AG09319 (cell line): ENCODE data around the gene XNDC1N.
"Not testable (repeated sequence)": the region's sequence is repeated elsewhere in the genome, so short reads cannot be mapped to it uniquely, and the experiment has no call there.

Experiments used
- DNase-seq: peaks from one replicate; pipeline ENCODE4 v3.0.0-alpha.2; 2010; ENCODE audit warnings: low read depth; ENCODE audit errors: extremely low read depth
- TF ChIP-seq, protein P1 (sequence below): IDR thresholded peaks from 2 replicates; pipeline ENCODE4 v1.5.1; 2011; ENCODE audit warnings: low read depth, mild to moderate bottlenecking, inconsistent platforms, low read length, moderate library complexity

Gene XNDC1N

GRCh38 chr11:71913756-71914526, 14.5 kb downstream of the XNDC1N start:
- TF ChIP-seq, protein P1, sequence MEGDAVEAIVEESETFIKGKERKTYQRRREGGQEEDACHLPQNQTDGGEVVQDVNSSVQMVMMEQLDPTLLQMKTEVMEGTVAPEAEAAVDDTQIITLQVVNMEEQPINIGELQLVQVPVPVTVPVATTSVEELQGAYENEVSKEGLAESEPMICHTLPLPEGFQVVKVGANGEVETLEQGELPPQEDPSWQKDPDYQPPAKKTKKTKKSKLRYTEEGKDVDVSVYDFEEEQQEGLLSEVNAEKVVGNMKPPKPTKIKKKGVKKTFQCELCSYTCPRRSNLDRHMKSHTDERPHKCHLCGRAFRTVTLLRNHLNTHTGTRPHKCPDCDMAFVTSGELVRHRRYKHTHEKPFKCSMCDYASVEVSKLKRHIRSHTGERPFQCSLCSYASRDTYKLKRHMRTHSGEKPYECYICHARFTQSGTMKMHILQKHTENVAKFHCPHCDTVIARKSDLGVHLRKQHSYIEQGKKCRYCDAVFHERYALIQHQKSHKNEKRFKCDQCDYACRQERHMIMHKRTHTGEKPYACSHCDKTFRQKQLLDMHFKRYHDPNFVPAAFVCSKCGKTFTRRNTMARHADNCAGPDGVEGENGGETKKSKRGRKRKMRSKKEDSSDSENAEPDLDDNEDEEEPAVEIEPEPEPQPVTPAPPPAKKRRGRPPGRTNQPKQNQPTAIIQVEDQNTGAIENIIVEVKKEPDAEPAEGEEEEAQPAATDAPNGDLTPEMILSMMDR = no peak
- DNase-seq = peak; percentile 90

DNA sequence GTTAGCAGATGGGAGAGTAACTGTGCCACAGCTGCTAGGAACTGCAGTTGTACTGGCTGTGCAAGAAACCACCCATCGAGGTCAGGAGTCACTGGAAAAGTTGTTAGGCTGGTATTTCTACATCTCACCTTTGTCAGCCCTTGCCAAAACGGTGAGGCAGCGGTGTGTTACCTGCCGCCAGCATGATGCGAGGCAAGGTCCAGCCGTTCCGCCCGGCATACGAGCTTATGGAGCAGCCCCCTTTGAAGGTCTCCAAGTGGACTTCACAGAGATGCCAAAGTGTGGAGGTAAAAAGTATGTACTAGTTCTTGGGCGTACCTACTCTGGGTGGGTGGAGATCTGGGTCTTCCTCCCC, 16.4 kb downstream of the XNDC1N start:
- not testable (repeated sequence) for DNase-seq

- not testable (repeated sequence) for DNase-seq
Measured at GRCh38 chr11:71911321-71911985, 16.9 kb downstream of the XNDC1N start.

GRCh38 chr11:71910775-71911174, 17.6 kb downstream of the XNDC1N start:
- not testable (repeated sequence) for DNase-seq

GRCh38 chr11:71908218-71908617, 20.2 kb downstream of the XNDC1N start:
- no peak for DNase-seq
- TF ChIP-seq, protein P1 = no peak

DNA sequence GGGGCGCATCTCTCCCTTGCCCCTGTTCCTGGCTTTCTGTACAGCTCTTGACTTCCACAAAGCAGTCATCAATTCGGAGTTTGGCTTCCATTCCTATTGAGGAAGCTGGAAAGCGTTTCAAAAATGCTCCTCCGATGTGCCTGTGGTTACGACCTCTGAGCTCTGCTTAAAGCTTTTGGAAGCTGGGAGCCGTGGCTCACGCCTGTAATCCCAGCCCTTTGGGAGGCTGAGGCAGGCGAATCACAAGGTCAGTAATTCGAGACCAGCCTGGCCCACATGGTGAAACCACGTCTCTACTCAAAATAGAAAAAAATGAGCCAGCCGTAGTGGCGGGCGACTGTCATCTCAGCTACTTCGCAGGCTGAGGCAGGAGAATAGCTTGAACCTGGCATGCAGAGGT, 27.3 kb downstream of the XNDC1N start:
- peak; percentile 55 for DNase-seq

DNA sequence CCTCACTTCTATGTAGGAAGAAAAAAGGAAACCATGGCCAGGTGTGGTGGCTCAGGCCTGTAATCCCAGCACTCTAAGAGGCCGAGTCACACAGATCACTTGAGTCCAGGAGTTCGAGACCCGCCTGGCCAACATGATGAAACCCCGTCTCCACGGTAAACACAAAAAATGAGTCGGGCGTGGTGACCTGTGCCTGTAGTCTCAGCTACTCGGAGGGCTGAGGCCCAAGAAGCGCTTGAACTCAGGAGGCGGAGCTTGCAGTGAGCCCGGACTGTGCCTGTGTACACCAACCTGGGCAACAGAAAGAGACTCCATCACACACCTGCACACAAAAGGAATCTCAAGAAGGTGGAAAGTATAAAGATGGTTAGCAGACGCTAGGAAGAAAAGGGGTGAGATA, 32.4 kb downstream of the XNDC1N start:
- TF ChIP-seq, protein P1 = no peak
- no peak for DNase-seq

DNA sequence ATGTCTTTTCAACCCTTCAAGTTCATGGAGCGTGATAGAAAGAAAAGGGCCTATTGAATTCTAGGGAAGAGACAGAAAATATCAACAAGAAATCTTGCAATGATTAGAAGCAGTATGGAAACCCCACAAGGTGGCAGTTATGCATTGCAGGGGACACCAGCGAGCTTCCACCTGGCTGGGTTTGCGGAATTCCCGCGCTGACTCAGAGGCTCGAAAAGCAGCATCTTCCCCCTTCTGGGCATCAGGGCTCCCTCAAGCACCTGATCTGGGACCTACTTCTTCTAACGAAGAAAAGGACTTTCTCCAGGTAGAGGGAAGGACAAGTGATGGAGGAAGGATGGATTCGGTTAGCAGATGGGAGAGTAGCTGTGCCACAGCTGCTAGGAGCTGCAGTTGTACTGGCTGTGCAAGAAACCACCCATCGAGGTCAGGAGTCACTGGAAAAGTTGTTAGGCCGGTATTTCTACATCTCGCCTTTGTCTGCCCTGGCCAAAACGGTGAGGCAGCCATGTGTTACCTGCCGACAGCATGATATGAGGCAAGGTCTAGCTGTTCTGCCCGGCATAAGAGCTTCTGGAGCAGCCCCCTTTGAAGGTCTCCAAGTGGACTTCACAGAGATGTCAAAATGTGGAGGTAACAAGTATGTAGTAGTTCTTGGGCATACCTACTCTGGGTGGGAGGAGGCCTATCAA, 39.1 kb downstream of the XNDC1N start:
- not testable (repeated sequence) for DNase-seq

DNA sequence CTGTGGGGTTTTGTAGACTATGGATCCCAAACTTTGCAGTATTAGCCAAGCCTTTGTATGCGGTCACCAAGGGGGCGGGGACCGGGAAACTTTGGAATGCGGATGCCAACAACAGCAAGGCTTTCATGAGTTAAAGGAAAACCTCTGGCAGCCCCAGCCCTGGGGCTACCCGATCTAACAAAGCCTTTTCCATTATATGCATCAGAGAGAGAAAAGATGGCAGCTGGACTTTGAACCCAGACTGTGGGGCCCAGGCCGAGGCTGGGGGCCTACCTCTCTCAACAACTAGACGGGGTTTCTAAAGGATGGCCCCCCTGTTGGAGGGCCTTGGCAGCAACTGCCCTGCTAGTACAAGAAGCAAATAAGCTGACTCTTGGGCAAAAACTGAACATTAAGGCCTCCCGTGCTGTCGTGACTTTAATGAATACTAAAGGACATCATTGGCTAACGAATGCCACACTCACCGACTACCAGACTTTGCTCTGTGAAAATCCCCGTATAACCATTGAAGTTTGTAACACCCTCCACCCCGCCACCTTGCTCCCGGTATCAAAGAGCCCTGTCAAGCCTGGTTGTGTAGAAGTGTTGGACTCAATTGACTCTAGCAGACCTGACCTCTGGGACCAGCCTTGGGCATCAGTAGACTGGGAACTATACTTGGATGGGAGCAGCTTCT, 39.9 kb downstream of the XNDC1N start:
- not testable (repeated sequence) for DNase-seq

GRCh38 chr11:71885806-71886205, 42.6 kb downstream of the XNDC1N start:
- DNase-seq = not testable (repeated sequence)
